H1 (cell line): ENCODE measurements around the gene CACNB4. TPM values are rescaled to one million over a fixed set of nuclear protein-coding genes. Genes with fewer than 3 reads are reported as not detected.

Source experiments
- CTCF ChIP-seq, 3 experiments: IDR thresholded peaks; 1 replicate in 2 of 3; 2 replicates in 1 of 3; pipeline versions ENCODE4 v1.5.1 to v1.6.1; 2011; ENCODE audit warnings: low read length in 3 of 3, mild to moderate bottlenecking in 3 of 3, inconsistent platforms in 2 of 3, low read depth in 1 of 3, moderate library complexity in 1 of 3; ENCODE audit not compliant: insufficient read depth in 1 of 3; ENCODE audit errors: control extremely low read depth in 1 of 3
- FOSL1 ChIP-seq: IDR thresholded peaks from 2 replicates; pipeline ENCODE4 v1.6.1; 2011; ENCODE audit warnings: mild to moderate bottlenecking, low read depth, low read length, moderate library complexity; ENCODE audit not compliant: insufficient read depth
- JUND ChIP-seq: IDR thresholded peaks from 2 replicates; pipeline ENCODE4 v1.6.1; 2011; ENCODE audit warnings: mild to moderate bottlenecking, improper control_type of control experiment, low read length
- PHF8 ChIP-seq: fragments of 200-600 bp; sonication (generic); conservative IDR thresholded peaks from 2 replicates; pipeline ENCODE4 v1.7.1; 2012; ENCODE audit warnings: low read depth, mild to moderate bottlenecking, inconsistent platforms, low read length, moderate library complexity
- SIN3A ChIP-seq, 2 experiments: IDR thresholded peaks in 1 of 2; conservative IDR thresholded peaks in 1 of 2; 2 replicates each; pipeline ENCODE4 v1.6.1; 2011 to 2012; ENCODE audit warnings: low read length in 2 of 2, improper control_type of control experiment in 1 of 2, low read depth in 1 of 2, mild to moderate bottlenecking in 1 of 2
- TEAD4 ChIP-seq: IDR thresholded peaks from 2 replicates; pipeline ENCODE4 v1.6.1; 2012; ENCODE audit warnings: low read depth, low read length, inconsistent platforms, mixed read lengths
- polyA plus RNA-seq, 7 experiments: library from polyadenylated mRNA; depleted of rRNA in 3 of 7; stranded (reverse) in 5 of 7; unstranded in 2 of 7; fragments of >200 nt in 5 of 7; fragments of 200-250 nt in 2 of 7; gene quantifications; 1 replicate in 5 of 7; 2 replicates in 1 of 7; 4 replicates in 1 of 7; pipeline versions ENCODE4 v1.2.1 to v1.2.3, GENCODE V29; 2011 to 2013; ENCODE audit warnings: missing spikeins in 2 of 7, mixed read lengths in 2 of 7
- total RNA-seq: library from RNA; stranded (reverse); fragmentation: NEBNext Ultra II Directional; extraction: Animal tissue kit (Norgen Biotek cat#: 25700); gene quantifications from 2 replicates; pipeline ENCODE4 v1.2.1, GENCODE V29; 2021
- TF ChIP-seq, protein P1 (sequence below): IDR thresholded peaks from 2 replicates; pipeline ENCODE4 v1.6.1; 2011; ENCODE audit warnings: low read length, improper control_type of control experiment
- TF ChIP-seq, protein P2 (sequence below): IDR thresholded peaks from 2 replicates; pipeline ENCODE4 v1.6.1; 2012; ENCODE audit warnings: low read length, inconsistent platforms

Gene CACNB4
- total and polyA plus RNA-seq, 2 of the 8 experiments (the other 6 are each of a cell fraction or from before 2014, with no cell fraction given): 2.0 to 4.0 TPM

- TF ChIP-seq TEAD4 (no peak), PHF8 (no peak), JUND (no peak), CTCF (IDR thresholded peaks at IDR 0.05; ENCODE audit: control extremely low read depth in 1 of 3, insufficient read depth in 1 of 3, low read depth in 1 of 3, low read length in 3 of 3) (no peak), FOSL1 (no peak), SIN3A (conservative IDR thresholded peaks at IDR 0.05 in 1 of 2, IDR thresholded peaks at IDR 0.05 in 1 of 2; ENCODE audit: low read depth in 1 of 2, low read length in 2 of 2) (no peak)
- TF ChIP-seq, protein P1, sequence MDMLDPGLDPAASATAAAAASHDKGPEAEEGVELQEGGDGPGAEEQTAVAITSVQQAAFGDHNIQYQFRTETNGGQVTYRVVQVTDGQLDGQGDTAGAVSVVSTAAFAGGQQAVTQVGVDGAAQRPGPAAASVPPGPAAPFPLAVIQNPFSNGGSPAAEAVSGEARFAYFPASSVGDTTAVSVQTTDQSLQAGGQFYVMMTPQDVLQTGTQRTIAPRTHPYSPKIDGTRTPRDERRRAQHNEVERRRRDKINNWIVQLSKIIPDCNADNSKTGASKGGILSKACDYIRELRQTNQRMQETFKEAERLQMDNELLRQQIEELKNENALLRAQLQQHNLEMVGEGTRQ: no peak
- TF ChIP-seq, protein P2, sequence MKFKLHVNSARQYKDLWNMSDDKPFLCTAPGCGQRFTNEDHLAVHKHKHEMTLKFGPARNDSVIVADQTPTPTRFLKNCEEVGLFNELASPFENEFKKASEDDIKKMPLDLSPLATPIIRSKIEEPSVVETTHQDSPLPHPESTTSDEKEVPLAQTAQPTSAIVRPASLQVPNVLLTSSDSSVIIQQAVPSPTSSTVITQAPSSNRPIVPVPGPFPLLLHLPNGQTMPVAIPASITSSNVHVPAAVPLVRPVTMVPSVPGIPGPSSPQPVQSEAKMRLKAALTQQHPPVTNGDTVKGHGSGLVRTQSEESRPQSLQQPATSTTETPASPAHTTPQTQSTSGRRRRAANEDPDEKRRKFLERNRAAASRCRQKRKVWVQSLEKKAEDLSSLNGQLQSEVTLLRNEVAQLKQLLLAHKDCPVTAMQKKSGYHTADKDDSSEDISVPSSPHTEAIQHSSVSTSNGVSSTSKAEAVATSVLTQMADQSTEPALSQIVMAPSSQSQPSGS: no peak
Measured at GRCh38 chr2:151931030-151931611, 167.7 kb downstream of the CACNB4 start (continued).
